ENCODE data around the gene SNUPN.
A peak's percentile ranks its signal among the peaks of the same experiment; 100 is the strongest.

Gene SNUPN

DNA sequence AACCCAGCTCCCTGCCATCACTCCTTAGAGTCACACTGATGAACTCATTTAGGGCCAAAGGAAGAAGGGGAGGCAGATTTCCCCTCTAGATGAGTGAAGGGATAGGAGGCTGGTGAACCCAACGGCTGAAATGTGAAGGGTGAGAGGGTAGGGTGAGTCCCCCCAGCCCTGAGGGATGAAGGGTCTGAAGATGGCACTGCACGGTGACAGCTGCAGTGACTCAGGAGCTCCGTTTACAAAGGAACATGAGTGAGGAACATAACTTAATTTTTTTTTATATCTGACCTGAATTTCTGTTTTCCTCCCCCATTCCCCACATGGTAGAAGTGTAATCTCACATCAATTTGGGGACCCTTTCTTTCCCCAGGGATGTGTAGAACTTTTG lies 36.2 kb upstream of the SNUPN start:
- H3K36me3 ChIP-seq (ENCODE audit: control insufficient read depth, insufficient read depth, low read length) = peaks cover 4% of the 10 kb centered on the region
- peak overlapping the region; percentile 62 for H3K9ac ChIP-seq (ENCODE audit: low read length)
- H3K9me3 ChIP-seq (ENCODE audit: control insufficient read depth, low read length) = no peaks in the 10 kb centered on the region
- no peak overlapping the region for H3K4me3 ChIP-seq (ENCODE audit: low read length)
- no peaks in the 10 kb centered on the region for H3K27me3 ChIP-seq (ENCODE audit: control insufficient read depth, insufficient read depth, low read length)
- H3K4me1 ChIP-seq (ENCODE audit: control insufficient read depth, insufficient read depth, low read length) = peaks cover 76% of the 10 kb centered on the region

DNA sequence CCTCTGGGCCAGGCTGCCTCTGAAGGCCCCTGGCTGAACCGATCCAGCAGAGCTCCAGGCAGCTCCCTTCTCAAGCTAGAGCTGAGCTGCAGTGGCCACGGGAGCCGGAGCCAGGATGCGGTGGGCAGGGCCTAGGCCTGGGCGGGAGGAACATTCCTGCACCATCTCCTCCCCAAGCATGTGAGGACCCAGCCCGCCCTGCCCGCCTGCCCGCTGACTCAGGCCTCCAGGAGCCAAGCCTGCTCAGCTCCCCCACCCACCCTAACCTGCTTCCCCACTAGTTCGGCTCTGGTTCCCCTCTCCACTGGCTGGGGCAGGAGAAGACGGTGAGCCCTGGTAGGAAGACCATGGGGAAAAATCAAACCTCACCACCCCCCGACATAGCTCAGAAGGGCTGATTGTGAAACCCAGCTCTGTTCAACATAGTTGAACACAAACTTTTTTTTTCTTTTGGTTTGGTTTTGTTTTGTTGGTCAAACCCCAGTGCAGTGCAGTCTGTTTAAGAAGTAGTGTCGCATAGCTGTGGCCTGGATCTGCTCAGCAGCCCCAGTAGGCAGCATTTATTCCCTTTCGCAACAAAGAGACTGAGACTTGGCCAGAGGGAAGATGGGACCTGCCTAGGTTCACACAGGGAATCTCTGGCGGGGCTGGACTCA lies 35.7 kb upstream of the SNUPN start:
- peaks cover 70% of the 10 kb centered on the region for H3K4me1 ChIP-seq (ENCODE audit: control insufficient read depth, insufficient read depth, low read length)

DNA sequence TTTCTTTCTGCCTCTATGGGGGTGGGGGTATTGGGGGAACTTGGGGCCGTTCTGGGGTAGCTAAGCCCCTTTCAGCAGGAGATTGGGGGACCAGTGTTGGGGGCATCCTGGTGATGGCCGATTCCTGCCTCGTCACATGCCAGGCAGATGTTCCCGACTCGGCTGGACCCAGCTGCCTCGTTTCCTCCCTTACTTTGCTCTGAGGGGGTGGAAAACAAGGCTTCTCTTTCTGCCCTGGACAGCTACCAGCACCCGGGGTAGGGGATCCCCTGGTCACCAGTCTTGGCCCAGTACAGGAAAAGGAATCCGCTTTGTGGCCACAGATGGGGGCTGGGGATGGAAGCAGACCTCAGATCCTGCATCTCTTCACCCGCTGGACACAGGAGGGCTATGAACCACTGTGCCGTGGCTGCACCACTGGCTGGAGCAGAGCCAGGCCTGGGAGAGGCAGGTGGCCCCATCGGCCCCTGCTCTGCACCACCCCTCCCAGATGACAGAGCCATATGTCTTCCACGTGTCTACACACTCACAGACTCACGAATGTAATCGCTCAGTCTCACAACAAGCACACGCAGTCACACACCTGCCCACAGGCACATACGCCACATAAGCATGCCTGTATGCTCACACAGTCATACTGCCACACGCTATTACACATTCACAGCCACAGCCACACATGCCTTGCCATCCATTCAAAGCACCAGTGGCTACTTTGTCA lies 34.6 kb upstream of the SNUPN start:
- H3K4me1 ChIP-seq (ENCODE audit: control insufficient read depth, insufficient read depth, low read length) = peaks cover 63% of the 10 kb centered on the region
- H3K9ac ChIP-seq (ENCODE audit: low read length) = no peak overlapping the region
- no peak overlapping the region for H3K4me3 ChIP-seq (ENCODE audit: low read length)

More for the DNA sequence above, 35.7 kb upstream of the SNUPN start:
- Histone ChIP-seq H3K36me3 (ENCODE audit: control insufficient read depth, insufficient read depth, low read length) (peaks cover 4% of the 10 kb centered on the region), H3K9ac (ENCODE audit: low read length) (peak overlapping the region; percentile 62), H3K9me3 (ENCODE audit: control insufficient read depth, low read length) (no peaks in the 10 kb centered on the region), H3K27me3 (ENCODE audit: control insufficient read depth, insufficient read depth, low read length) (no peaks in the 10 kb centered on the region), H3K4me3 (ENCODE audit: low read length) (no peak overlapping the region)

DNA sequence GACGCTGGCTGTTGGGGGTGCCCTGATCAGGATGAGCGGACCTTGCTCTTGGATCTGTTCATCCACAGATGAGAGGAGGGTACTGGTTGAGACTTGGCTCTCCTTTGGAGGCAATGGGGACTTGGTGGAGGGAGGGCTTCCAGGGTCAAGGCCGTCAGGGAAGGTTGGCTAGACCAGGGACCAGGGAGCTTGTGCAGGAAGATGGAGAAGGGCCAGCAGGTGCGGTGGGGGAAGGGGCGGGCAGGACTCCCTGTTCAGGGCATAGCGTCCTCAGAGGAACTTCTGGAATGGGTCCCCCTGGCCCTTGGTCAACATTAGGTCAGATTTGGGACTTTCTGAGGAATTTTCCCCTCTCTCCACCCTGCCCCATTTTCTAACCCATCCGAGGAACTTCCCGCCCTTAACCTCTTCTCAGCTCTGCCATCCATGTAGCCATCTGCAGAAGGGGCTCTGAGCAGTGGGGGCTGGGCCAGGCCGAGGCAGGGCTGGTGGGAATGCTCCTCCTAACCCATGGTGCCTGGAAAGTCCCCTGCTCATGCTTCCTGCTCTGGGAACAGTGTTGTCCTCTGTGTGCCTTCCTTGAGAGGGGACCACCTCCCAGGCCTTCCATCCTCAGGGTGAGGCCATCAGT lies 33.7 kb upstream of the SNUPN start:
- Histone ChIP-seq H3K9ac (ENCODE audit: low read length) (no peak overlapping the region), H3K36me3 (ENCODE audit: control insufficient read depth, insufficient read depth, low read length) (peaks cover 4% of the 10 kb centered on the region), H3K9me3 (ENCODE audit: control insufficient read depth, low read length) (no peaks in the 10 kb centered on the region), H3K4me1 (ENCODE audit: control insufficient read depth, insufficient read depth, low read length) (peaks cover 60% of the 10 kb centered on the region), H3K27me3 (ENCODE audit: control insufficient read depth, insufficient read depth, low read length) (no peaks in the 10 kb centered on the region), H3K4me3 (ENCODE audit: low read length) (no peak overlapping the region)

More for the DNA sequence above, 34.6 kb upstream of the SNUPN start:
- H3K27me3 ChIP-seq (ENCODE audit: control insufficient read depth, insufficient read depth, low read length) = no peaks in the 10 kb centered on the region
- peaks cover 4% of the 10 kb centered on the region for H3K36me3 ChIP-seq (ENCODE audit: control insufficient read depth, insufficient read depth, low read length)
- H3K9me3 ChIP-seq (ENCODE audit: control insufficient read depth, low read length) = no peaks in the 10 kb centered on the region

- peaks cover 59% of the 10 kb centered on the region for H3K4me1 ChIP-seq (ENCODE audit: control insufficient read depth, insufficient read depth, low read length)
- no peak overlapping the region for H3K4me3 ChIP-seq (ENCODE audit: low read length)
- H3K9me3 ChIP-seq (ENCODE audit: control insufficient read depth, low read length) = no peaks in the 10 kb centered on the region
- no peaks in the 10 kb centered on the region for H3K36me3 ChIP-seq (ENCODE audit: control insufficient read depth, insufficient read depth, low read length)
- H3K9ac ChIP-seq (ENCODE audit: low read length) = no peak overlapping the region
- no peaks in the 10 kb centered on the region for H3K27me3 ChIP-seq (ENCODE audit: control insufficient read depth, insufficient read depth, low read length)
These were observed 31.3 kb upstream of the SNUPN start for GRCh38 chr15:75656813-75657212.

- Histone ChIP-seq H3K36me3 (ENCODE audit: control insufficient read depth, insufficient read depth, low read length) (no peaks in the 10 kb centered on the region), H3K4me1 (ENCODE audit: control insufficient read depth, insufficient read depth, low read length) (peaks cover 59% of the 10 kb centered on the region)
These were observed 30.8 kb upstream of the SNUPN start for GRCh38 chr15:75656331-75656730.

DNA sequence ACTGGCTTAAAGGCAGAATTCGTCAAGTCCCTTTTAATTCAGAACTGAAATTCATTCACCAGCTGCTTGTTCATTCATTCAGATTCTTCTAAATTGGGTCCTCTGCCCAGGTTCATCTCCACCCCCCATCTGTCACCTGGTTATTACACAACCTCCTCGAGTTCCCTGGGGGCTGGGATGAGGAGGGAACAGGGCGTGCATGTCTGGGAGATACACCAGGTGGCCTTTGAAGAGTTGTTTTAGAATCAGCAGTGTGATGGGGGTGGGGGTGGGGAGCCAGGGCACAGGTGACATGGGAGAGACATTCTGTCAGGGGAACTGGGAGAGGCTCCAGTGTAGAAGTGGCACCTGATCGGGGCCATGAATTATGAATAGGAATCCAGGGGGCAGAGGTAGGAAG lies 30.4 kb upstream of the SNUPN start:
- Histone ChIP-seq H3K4me1 (ENCODE audit: control insufficient read depth, insufficient read depth, low read length) (peaks cover 60% of the 10 kb centered on the region), H3K9me3 (ENCODE audit: control insufficient read depth, low read length) (no peaks in the 10 kb centered on the region), H3K36me3 (ENCODE audit: control insufficient read depth, insufficient read depth, low read length) (no peaks in the 10 kb centered on the region)

More at GRCh38 chr15:75656331-75656730, 30.8 kb upstream of the SNUPN start:
- Histone ChIP-seq H3K4me3 (ENCODE audit: low read length) (no peak overlapping the region), H3K9me3 (ENCODE audit: control insufficient read depth, low read length) (no peaks in the 10 kb centered on the region), H3K9ac (ENCODE audit: low read length) (no peak overlapping the region), H3K27me3 (ENCODE audit: control insufficient read depth, insufficient read depth, low read length) (no peaks in the 10 kb centered on the region)

DNA sequence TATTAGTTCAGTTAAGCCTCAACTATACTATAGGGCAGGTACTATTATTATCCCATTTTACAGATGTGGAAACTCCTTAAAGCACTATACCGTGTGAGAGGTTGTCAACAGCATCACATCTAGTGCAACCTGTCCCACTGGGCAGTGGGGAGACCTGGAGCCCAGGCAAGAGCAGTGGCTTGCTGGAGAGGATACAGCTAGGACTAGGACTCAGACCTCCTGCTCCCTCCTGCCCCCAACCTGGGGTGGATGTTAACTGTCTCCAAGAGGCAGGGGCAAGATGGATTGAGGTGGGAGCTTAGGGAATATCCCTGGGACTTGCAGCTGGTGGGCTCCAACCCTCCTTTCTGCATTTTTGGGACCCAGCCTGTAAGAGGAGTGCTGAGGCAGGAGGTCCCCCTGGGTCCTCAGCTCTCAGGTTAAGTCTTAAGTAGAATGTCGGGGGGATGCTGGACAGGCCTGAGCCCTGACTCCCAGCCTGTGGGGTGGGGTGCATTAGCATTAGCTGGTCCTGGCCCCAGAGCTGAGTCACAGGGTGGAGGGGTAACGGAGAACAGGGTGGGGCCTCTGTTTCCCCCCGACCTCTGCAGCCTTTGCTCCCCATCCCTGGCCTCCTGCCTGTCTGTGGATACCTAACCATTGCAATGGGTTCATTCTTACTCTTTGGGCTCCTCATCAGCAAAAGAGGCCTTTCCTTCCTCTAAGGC lies 28.8 kb upstream of the SNUPN start:
- H3K4me1 ChIP-seq (ENCODE audit: control insufficient read depth, insufficient read depth, low read length) = peaks cover 60% of the 10 kb centered on the region
- no peak overlapping the region for H3K9ac ChIP-seq (ENCODE audit: low read length)
- H3K4me3 ChIP-seq (ENCODE audit: low read length) = no peak overlapping the region
- H3K9me3 ChIP-seq (ENCODE audit: control insufficient read depth, low read length) = no peaks in the 10 kb centered on the region
- H3K36me3 ChIP-seq (ENCODE audit: control insufficient read depth, insufficient read depth, low read length) = peaks cover 4% of the 10 kb centered on the region
- no peaks in the 10 kb centered on the region for H3K27me3 ChIP-seq (ENCODE audit: control insufficient read depth, insufficient read depth, low read length)

More for the DNA sequence above, 30.4 kb upstream of the SNUPN start:
- no peak overlapping the region for H3K9ac ChIP-seq (ENCODE audit: low read length)
- no peaks in the 10 kb centered on the region for H3K27me3 ChIP-seq (ENCODE audit: control insufficient read depth, insufficient read depth, low read length)
- H3K4me3 ChIP-seq (ENCODE audit: low read length) = no peak overlapping the region

- H3K4me3 ChIP-seq (ENCODE audit: low read length) = no peak overlapping the region
- H3K4me1 ChIP-seq (ENCODE audit: control insufficient read depth, insufficient read depth, low read length) = peaks cover 65% of the 10 kb centered on the region
- H3K36me3 ChIP-seq (ENCODE audit: control insufficient read depth, insufficient read depth, low read length) = peaks cover 4% of the 10 kb centered on the region
These were observed 27.9 kb upstream of the SNUPN start for GRCh38 chr15:75653347-75653913.

GRCh38 chr15:75651810-75652543 lies 26.5 kb upstream of the SNUPN start:
- H3K9me3 ChIP-seq (ENCODE audit: control insufficient read depth, low read length) = no peaks in the 10 kb centered on the region
- no peak overlapping the region for H3K4me3 ChIP-seq (ENCODE audit: low read length)
- H3K4me1 ChIP-seq (ENCODE audit: control insufficient read depth, insufficient read depth, low read length) = peaks cover 66% of the 10 kb centered on the region
- H3K9ac ChIP-seq (ENCODE audit: low read length) = peak overlapping the region; percentile 37
- no peaks in the 10 kb centered on the region for H3K27me3 ChIP-seq (ENCODE audit: control insufficient read depth, insufficient read depth, low read length)
- peaks cover 4% of the 10 kb centered on the region for H3K36me3 ChIP-seq (ENCODE audit: control insufficient read depth, insufficient read depth, low read length)

More at GRCh38 chr15:75653347-75653913, 27.9 kb upstream of the SNUPN start:
- Histone ChIP-seq H3K9ac (ENCODE audit: low read length) (no peak overlapping the region), H3K27me3 (ENCODE audit: control insufficient read depth, insufficient read depth, low read length) (no peaks in the 10 kb centered on the region), H3K9me3 (ENCODE audit: control insufficient read depth, low read length) (no peaks in the 10 kb centered on the region)
